AG08395 (cell line): ENCODE results near the gene SSTR3.

Source experiments
- DNase-seq: peaks from one replicate; pipeline ENCODE4 v3.0.0; 2012; ENCODE audit warnings: mixed read lengths, low spot score

SSTR3 gene

DNA sequence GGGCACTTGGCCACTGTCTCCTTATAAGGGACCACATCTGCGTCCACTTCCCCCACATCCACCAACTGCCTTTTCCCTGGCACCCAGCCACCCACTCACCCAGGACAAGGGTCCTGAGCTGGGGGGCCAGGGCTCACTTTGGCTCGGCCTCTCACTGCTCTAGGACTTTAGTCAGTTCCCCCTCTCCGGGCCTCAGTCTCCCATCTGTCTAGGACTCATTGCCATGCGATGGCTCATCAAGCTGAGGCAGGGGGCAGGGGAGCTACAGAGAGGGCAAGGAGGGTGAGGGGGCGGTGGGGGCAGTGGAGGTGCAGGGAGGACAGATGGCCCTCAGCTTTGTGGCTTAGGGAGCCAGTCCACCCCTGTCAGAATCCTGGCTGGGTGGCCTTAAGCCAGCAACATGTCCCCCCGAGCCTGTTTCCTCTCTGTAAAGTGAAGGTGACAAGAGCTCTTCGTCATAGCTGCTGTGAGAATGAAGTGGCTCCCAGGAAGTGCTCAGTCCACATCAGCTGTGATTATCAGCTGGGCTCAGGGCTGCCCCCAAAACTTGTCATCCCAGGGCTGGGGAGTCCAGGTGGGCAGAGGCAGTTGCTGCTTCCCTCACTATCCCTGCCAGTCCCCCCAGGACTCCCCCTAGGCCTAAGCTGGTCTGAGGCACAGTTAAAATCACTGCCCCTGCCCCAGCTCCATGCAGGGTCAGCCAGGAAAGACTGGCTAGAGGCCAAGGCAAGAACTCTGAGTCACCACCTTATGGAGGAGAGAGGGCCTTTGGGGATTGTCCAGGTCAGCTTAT is 16.9 kb upstream of the SSTR3 start:
- peak; percentile 82 for DNase-seq

DNA sequence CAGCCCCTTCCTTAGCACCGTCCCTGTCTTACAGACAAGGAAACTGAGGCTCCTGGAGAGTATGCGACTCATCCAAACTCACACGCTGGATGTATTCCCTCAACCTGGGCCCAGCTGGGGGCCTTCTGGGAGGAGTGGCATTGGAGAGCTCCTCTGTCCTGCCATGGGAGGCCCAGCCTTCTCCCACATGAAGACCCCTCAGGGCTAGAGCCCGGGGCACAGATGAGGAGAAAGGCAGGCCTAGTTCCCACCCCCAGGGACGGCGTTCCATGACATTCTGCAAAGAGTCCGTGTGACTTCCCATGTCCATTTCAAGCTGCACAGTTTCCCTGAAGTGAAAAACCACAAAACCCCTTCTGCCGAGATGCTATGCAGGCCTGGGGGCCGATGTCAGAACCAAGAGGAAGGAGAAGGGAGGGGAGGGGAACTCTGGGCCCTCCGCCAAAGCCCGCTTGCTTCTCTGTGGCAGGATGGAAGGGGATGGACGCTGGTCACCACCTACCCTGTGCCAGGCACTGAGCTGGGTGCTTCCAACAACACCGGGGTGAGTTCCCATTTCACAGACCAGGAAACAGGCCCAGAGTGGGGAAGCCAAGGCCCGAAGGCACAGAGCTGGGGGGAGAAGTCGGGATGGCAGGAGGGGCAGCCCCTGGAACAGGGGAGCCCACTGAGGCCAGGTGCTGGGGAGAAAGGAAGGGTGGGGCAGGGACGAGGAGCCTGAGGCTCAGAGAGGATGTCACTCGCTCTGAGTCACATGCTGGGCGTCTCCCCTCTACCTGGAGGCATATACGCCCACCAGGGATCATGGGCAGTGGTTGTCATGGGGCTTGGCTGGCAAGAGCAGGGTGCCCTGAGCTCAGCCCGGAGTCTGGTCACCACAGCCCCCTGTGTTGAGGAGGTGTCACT is 16.1 kb upstream of the SSTR3 start:
- no peak for DNase-seq

DNA sequence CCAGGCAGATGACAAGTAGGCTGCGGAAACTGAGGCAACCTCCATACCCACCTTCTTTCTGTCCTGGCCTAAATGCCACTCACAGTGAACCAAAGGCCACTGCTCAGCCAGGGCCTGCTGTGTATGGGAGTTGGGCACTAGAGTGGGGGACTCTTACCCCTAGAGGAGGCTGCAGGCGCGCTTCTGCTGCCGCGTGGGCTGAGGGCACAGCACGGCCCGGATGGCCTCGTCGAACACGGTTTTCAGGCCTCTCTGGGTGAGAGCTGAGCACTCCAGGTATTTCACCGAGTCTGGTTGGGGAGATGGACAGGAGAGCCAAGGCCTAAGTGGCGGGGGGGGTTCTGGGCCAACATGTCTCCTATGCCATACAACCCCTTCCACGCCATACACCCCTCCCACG is 14.2 kb upstream of the SSTR3 start:
- no peak for DNase-seq

DNA sequence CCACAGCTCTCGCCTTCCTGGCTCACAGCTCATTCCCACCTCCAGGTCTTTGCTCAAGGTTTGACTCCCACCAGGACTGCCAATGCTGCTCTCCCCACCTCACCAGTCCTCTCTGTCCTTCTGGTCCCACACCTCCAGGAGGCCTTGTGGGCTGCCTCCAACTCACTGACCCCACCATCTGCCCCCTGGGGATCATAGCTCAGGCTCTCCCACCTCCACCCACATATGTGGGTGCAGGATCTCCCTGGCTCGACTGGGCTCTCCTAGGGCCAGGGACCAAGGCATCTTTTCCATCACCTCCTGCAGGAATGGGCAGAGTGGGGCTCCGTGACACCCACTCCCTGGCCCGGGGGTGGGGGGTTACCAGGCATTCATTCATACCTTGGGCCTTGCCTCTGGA is 13.8 kb upstream of the SSTR3 start:
- no peak for DNase-seq

DNA sequence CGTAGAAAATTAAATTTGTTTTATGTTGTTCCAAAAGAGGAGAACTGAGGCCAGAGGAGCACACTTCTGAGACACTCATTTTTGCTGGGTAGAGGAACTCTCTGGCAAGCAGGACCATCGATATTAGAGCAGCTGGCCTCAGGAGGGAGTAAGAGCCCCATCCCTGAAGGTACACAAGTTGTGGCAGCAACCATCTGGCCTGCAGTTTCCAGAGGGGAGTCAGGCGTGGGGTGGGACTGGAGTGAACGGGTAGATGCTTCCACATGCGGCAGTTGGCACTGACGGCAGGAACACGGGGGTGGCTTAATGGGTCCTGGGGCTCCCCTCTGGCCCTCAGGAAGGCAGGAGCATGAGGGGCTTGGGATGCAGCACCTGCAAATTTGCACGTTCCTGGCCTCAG is 13.2 kb upstream of the SSTR3 start:
- no peak for DNase-seq

DNA sequence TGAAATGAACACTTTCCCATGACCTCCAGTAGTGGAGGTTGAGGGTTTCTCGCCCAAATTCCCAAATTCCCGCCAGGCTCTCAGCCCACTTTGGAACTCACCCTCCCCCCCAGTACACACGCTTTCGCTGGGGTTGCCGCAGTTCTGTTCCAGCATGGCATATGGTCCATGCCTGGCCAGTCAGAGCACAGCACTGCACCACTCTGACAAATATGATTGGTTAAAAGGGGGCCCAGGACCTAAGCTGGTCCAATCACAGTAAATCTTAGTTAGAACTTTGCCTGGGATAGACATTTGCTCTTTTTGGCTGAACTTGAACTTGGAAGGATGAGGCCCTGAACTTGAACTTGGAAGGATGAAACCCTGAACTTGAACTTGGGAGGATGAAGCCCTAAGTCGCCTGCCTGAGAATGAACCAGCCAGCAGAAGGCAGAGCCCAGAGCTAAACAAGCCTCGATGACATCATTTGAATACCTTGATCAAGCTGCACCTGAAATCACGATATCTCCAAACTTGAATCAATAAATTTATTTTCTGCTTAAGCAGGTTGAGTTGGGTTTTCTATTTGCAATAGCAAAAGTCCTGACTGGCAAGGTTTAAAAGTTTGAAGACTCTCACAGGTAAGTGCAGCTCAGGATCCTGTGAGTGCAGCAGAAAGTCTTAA is 12.6 kb upstream of the SSTR3 start:
- DNase-seq: no peak

DNA sequence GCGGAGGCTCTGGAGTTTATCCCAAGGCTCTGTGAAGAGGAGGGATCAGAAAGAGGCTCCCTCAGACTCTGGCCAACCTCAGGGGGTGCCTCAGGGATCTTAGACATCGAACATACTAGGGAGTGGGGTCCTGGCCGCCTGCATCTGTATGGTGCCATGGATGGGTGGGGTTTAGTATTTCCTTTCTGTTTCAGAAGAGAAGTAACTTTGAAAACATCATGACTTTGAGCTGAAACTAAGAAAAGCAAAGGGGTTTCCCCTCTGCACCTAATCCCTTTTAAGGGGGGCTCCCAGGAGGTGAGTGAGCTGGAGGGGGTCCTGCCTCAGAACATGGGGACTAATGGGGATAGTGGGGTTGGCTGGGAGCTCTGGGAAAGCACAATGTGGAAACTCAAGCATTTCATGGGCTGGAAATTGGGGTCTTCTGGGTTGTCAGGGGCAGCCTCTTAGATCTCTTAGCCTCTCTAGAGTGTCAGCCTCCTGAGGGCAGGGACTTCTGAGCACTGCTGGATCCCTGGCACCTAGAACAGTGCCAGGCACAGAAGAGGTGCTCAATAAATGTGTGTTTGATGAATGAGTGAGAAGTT is 11.8 kb upstream of the SSTR3 start:
- DNase-seq: no peak

DNA sequence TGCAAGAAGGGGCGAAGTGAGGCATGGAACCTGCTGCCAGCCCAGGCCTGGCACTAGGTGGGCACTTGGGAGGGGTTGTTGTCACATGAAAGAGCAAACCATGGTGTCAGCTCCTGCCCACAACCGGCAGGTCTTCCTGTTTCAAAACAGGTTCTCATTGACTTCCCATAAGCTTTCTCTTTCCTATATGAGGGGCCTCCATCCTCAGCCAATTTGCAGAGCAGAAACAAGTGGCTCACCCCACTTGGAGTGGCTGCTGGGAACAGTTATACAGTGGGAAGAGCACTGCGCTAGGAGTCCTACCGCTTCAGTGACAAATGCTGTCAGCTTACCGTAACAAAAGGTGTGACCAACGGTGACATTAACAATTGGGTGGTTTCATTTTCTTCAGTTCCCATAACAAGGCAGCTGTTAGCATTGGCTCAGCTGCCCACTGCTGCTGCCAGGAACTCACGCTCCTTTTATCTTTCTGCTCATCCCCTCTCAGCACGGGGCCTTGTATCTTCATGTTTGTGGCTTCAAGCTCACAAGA is 10.2 kb upstream of the SSTR3 start:
- no peak for DNase-seq

DNA sequence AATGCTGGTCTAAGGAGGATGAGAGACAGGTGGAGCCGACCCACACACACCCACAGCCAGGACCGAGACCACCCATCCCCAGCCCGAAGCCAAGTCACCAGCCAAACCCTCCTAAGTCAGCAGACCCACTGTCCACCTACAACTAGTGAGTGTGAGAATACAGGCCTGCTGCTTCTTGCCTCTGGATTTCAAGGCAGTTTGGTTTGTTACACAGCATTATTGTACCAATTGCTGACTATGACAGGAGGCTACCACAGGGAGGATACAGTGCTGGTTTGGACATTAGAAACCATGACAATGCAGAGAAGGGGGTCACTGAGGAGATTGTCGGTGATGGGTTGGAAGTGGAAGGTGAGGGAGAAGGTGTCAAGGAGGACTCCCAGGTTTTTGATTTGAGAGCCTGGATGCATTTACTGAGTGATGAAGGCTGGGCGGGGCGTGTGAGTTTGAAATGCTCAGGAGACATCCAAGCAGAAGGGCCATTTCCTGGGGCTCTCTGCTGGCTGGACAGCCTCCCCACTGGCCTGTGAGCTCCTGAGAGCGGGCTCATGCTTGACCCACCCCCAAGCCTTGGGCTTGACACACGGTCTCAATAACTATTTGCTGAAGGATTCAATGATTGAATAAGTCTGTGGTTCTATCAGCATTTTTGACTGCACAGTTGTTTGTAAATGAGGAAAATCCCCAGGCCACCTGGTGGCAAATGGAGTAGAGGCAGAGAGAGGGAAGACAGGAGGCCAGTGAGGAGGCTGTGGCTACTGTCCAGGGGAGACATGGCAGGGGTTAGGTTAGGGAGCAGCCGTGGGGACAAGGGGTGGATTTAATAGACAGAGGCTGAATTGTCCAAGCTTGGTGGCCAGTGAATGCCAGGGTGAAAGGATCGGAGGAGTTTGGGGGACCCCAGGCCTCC is 9.4 kb upstream of the SSTR3 start:
- DNase-seq: no peak

DNA sequence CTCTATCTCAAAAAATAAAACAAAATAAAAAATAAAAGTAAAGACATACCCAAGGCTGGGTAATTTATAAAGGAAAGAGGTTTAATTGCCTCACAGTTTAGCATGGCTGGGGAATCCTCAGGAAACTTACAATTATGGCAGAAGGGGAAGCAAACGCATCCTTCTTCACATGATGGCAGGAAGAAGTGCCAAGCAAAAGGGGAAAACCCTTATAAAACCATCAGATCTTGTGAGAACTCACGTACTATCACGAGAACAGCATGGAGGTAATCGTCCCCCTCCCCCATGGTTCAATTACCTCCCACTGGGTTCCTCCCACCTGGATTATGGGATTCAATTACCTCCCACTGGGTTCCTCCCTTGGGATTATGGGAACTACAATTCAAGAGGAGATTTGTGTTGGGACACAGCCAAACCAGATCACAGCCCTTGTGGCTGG is 8.3 kb upstream of the SSTR3 start:
- no peak for DNase-seq

DNA sequence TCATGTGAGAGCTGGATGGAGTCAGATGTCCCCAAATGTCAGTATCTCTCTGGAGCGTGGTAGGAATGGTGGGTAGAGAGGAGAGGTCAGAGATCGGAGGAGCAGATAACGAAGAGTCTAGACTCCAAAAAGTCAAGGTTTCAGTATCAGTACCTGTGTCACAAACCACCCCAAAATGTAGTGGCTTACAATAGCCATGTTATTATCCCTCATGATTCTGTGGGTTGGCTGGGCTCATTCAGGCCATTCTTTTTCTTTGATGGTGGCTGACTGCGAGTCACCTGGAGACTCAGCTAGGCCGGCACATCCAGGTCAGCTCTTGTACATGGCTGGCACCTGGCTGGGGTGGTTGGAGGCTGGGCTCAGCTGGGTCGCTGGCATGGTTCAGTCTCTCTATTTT is 7.3 kb upstream of the SSTR3 start:
- no peak for DNase-seq

DNA sequence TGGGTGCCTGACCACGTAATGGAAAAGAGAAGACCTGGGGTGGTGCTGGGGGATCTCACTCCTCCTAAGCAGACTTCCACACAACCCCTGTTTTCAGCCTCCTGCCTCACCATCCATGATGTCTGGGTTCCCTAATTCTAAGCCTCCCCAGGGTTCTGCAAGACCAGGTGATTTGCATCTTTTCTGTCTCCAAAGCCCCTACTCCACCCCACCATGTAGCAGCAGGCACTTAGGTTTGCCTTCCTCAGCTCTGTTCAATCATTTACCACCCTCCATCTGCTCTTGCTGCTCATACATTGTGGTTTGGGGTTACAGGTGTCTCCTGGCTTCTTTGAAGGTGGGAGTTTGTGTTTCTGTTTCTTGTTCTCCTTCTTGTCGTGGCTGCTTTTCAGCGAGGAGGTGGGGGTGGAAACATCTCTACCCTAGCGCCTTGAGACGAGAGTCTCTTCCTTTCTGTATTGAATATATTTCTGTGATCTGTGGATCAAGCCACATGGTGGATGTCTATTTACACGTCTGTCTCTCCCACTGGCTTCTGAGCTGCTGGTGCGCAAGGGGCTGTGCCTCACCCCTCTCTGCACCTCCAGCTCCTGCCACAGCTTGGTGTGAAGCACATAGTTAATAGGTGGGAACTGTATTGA is 6.6 kb upstream of the SSTR3 start:
- no peak for DNase-seq

DNA sequence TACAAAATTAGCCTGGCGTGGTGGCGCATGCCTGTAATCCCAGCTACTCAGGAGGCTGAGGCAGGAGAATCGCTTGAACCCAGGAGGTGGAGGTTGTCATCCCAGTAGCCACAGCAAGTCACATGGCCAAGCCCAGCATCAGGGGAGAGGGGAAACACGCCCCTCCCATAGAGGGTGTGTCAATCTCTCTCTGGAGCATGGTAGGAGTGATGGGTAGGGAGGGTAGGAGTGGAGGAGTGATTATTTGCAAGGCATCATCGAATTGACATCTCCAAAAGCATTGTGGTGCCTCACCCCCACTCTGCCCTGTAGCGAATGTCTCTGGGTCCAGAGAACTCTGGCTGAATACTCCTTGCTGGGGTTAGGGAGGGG is 6.1 kb upstream of the SSTR3 start:
- DNase-seq: no peak

DNA sequence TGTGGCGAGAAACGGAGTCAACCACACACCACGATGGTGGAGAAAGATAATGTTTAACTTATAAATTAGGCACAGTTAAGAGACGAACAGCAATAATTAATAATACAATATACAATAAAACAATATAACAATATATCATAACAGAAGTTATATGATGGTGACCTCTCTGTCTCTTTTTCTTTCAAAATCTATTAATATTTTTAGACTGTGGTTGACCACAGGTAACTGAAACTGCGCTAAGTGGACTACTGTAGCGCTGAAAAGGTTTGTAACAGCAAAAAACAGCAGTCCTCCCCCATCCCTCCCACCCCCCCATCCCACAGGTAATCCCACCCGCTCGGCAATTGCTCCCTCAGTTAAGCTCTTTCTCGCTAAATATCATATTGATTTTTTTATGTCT is 3.6 kb upstream of the SSTR3 start:
- no peak for DNase-seq

DNA sequence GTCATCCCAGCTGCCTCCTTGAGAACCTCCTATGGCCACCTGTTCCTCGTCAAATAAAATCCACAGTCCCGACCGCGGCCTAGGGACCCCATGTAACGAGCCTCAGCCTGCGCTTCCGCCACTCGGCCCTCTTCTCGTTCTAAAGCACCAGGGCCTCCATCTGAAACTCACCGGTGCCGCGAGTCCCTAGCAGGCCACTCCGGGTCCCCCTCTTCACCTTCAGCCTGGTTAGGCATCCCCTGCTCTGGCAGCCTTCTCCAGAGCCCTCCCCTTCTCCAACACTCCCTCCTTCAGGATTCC is 2.4 kb upstream of the SSTR3 start:
- no peak for DNase-seq

DNA sequence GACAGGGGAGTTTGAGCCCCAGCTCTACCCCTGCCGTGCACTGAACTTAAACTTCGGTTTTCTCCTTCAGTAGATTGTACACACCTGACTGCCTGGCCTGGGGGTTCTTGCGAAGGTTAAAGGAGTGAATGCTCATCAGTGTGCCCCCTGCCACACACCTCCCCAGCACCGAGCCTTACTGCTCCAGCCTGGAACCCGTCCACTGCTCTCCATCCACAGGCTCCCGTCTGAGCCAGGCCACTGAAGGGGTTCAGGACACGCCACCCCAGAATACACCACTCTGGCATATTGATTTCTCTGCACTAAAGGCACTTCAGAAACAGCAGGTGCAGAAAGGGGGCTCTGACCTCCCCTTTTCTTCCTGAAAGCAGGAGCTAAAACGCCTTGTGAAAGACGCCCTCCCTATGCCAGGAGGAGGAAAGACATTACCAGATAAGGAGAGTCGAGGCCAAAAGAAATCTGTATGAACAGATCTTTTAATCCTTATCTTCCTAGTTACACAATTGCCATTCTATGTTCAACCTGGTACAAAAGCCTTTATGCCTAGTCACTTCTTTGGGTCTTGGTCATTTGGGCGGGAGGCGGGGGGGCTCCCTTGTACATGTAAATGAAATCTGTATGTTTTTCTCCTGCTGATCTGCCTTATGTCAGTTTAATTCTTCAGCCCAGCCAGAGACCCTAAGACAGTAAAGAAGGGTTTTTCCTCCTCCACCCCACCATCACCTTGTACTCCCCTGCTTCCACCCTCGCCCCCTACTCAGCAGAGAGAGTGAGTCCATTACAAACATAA is 1.9 kb upstream of the SSTR3 start:
- no peak for DNase-seq

DNA sequence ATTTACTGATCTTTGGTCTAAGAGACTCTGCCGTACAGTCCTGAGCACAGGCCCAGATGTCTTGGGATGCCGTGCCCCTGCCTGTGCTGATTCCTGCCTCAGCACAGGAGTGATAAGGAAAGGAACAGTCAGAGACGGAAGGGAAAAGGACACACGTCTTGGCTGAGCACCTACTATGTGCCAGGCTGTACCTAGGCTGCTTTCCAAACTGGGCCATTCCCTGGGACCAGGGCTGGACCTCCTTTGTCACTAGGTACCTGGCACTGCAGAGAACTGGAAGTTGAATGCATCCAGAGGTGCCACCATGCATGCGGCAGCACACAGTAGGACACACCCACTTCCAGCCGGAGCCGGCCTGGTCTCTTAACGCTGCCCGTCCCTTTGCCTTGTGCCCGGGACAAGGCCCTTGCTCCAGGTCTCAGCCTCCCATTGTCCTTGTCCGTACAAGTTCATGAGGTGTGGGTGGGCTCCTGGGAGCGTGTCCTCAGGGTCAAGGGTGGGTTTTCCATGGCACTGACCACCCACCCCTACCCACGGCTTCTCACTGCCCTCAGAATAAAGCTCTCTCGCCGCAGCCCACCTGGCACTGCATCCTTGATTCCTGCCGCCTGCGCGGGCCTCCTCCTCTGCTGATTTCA is 1.1 kb upstream of the SSTR3 start:
- no peak for DNase-seq

DNA sequence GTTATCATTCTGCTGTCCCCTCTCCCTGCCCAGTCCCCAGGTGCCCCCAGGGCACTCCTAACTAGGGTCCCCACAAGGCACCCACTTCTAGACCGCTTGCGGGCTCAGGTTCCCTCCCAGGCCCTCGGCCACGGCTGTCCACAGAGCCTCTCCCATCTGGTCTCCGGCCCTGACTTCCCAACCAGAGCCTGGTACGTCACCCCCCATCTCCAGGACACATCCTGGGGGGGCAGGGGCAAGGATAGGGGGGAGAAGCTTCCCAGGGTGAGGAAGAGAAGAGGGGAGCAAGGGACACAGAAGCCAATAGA is 457 bp downstream of the SSTR3 start:
- DNase-seq: no peak

DNA sequence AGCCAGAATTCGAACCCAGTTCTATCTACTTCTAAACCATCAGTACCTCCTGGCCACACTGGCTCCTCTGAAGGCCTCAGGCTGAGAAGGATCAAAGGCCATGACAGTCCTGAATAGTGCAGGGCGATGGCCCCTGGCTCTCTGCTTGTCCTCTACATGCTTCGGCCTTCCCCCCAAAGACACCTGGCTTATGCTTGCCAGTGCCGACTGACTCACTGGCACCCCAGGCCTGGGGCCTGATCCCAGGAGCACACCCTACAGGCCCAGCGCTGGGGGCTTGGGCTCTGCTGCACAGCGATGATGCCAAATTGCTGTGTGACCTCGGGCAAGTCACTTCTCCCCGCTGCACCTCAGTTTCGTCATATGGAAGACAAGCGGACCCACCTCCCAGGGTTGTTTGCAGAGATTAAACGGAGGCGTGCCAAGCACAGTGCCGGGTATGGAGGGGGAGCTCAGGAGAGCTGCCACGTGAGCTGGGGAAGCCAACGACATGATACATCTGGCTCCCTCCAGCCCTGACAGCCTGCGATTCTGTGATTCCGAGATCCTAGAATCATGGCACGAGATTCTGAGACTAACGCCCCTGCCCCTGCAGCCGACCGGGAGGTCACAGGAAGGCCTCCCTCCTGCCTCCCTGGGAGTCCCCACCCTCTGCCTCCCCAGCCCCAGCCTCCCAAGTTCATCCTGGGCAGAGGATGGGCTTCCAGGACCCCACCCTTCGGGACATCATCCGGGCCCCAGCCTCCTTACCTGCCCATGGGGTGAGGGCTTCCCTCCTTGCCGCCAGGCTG is 1.0 kb downstream of the SSTR3 start:
- DNase-seq: no peak
